ENCODE results near the gene INSM1. TPM values are rescaled to one million over a fixed set of nuclear protein-coding genes. Genes with fewer than 3 reads are reported as not detected.

Gene INSM1
- total and polyA plus RNA-seq, 10 of the 15 experiments (the other 5 are each of a cell fraction or from before 2014, with no cell fraction given) = 0.03 to 0.11 (median 0.04) TPM; not detected in 7

GRCh38 chr20:20363434-20363798 is 4.5 kb upstream of the INSM1 start:
- no peaks in the 10 kb centered on the region for H3K36me3 ChIP-seq (ENCODE audit: control insufficient read depth in 2 of 2, insufficient read depth in 2 of 2, low read length in 1 of 2)
- no peak overlapping the region for H3K27ac ChIP-seq (ENCODE audit: control insufficient read depth, insufficient read depth)
- no peak for DNase-seq (ENCODE audit: low read depth, low spot score)
- in situ Hi-C loops (cut with MboI) (loop anchor here (5.0 kb wide), 1 partner anchor 204 kb away; no protein-coding TSS in a partner anchor), intact Hi-C loops (cut with micrococcal nuclease; ENCODE audit: unreplicated experiment) (loop anchor here (10.0 kb wide), 2 partner anchors 121 to 279 kb away; no protein-coding TSS in a partner anchor)
- TF ChIP-seq SMAD5 (IDR thresholded peaks at IDR 0.05; ENCODE audit: low read depth) (no peak), PBX3 (IDR thresholded peaks at IDR 0.05; ENCODE audit: insufficient replicate concordance, low read depth, low read length) (no peak), CEBPZ (IDR thresholded peaks at IDR 0.05; ENCODE audit: low read depth, low read length) (no peak), TARDBP (IDR thresholded peaks at IDR 0.05; ENCODE audit: borderline replicate concordance) (no peak), NR2C2 (IDR thresholded peaks at IDR 0.05; ENCODE audit: borderline replicate concordance, control insufficient read depth, insufficient read length, low read depth) (no peak), RAD51 (IDR thresholded peaks at IDR 0.05) (no peak), IRF5 (IDR thresholded peaks at IDR 0.05; ENCODE audit: borderline replicate concordance) (no peak)
- RAD21 ChIA-PET (ENCODE audit: unreplicated experiment) = interaction anchor here (1.0 kb wide), 1 partner anchor 231 kb away, joined by 3 read pairs; no protein-coding TSS in a partner anchor
- no peaks in the 10 kb centered on the region for H4K20me1 ChIP-seq (ENCODE audit: control insufficient read depth, insufficient read depth)
- no peak overlapping the region for H2AFZ ChIP-seq (ENCODE audit: control insufficient read depth, low read depth, low read length)
- CTCF ChIA-PET = no interaction called here
- no peaks in the 10 kb centered on the region for H3K4me1 ChIP-seq (ENCODE audit: control insufficient read depth, insufficient read depth, low read length)
- FAIRE-seq = no peak
- POLR2A ChIA-PET = no interaction called here
- no peaks in the 10 kb centered on the region for H3K9me3 ChIP-seq (replicated peaks; ENCODE audit: control insufficient read depth, insufficient read depth, low read length)
- SMC1A ChIA-PET (ENCODE audit: uncharacterized antibody, unreplicated experiment) = no interaction called here
- 7% methylated on average over 11 of the region's 15 CpGs for WGBS (ENCODE audit: insufficient coverage, insufficient replicate concordance, low lambda C conversion rate, missing lambda C conversion rate)
- peaks cover 18 to 37% of the 10 kb centered on the region in 2 experiments for H3K27me3 ChIP-seq (replicated peaks in 1 of 2; ENCODE audit: control insufficient read depth in 2 of 2, insufficient read depth in 2 of 2, low read length in 1 of 2)
- H3K4me2 ChIP-seq (ENCODE audit: control insufficient read depth, insufficient read depth) = no peak overlapping the region
- H3K4me3 ChIP-seq = no peak overlapping the region
- H3K79me2 ChIP-seq (ENCODE audit: control insufficient read depth, insufficient read depth, low read length) = no peaks in the 10 kb centered on the region
- ATAC-seq = peak; percentile 11; the same call in 2 of the 3 replicates
- no TSS peak for BruUV-seq (replicated peaks)
- no peak overlapping the region for H3K9ac ChIP-seq (ENCODE audit: control insufficient read depth, insufficient read depth, low read length)

Data from GM12878 (cell line).